Measurements from ENCODE around the gene POU2AF1. TPM values are rescaled to one million over a fixed set of nuclear protein-coding genes. Genes with fewer than 3 reads are reported as not detected.

POU2AF1 gene
- total and polyA plus RNA-seq, 2 of the 13 experiments (the other 11 are each of a cell fraction or from before 2014, with no cell fraction given) = 1.9 to 3.6 TPM

DNA sequence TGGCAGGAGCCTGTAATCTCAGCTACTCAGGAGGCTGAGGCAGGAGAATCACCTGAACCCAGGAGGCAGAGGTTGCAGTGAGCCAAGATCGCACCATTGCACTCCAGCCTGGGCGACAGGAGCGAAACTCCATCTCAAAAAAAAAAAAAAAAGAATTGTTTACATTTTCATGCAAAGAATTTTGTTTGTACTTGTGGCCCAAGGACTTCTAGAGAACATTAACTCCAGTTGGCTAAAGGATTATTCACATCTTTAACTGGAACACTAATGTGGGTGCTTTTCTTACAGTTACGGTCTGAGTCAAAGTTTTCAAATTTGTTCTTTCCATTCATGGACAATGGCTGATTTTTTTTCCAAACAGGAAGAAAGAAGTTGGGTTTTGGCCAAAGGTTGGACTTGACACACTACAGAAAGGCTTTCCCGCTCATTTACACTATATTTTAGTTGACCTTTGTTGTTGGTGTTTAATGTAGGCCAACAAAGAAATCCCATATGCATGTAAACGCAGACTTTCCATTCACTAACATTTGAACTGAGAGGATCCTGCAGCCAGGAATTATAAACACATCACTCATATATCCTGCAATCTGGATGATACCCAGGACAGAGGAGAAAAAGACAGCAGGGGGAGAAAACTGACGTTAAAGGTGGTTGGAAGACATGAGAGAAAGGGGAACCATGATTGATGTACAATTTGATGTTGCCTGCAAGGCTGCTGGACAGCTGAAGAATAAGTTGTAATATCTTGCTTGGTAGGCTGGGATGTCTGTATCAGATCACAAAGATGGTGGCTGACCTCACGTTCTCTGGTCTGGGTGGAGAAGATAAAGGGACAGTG, 13.1 kb downstream of the POU2AF1 start:
- FAIRE-seq (peak; percentile 62), DNase-seq (ENCODE audit: low spot score) (peak; percentile 95), ATAC-seq (peak; percentile 89)
- H3K4me1 ChIP-seq (ENCODE audit: insufficient read depth, low read length) = peaks cover 81% of the 10 kb centered on the region
- H3K4me2 ChIP-seq (ENCODE audit: low read depth, low read length) = peak overlapping the region; percentile 55
- POLR2A ChIA-PET = interaction anchor here (1.3 to 12.2 kb wide), 3 partner anchors 32 to 56 kb away, joined by 3 to 197 read pairs (median 3); no protein-coding TSS in a partner anchor
- H3K9me3 ChIP-seq (ENCODE audit: low read length) = no peaks in the 10 kb centered on the region
- H3K27me3 ChIP-seq (ENCODE audit: control insufficient read depth in 1 of 2, insufficient read depth in 2 of 2, low read length in 2 of 2) = no peaks in the 10 kb centered on the region
- H3K36me3 ChIP-seq (replicated peaks in 1 of 2; ENCODE audit: control insufficient read depth in 1 of 2, insufficient read depth in 2 of 2, low read length in 2 of 2) = no peaks in the 10 kb centered on the region
- CTCF ChIA-PET (ENCODE audit: low intra/inter-chr PET ratio, low total read pairs) = interaction anchor here (1.1 kb wide), 1 partner anchor 57 kb away, joined by 5 read pairs; no protein-coding TSS in a partner anchor
- BruUV-seq (replicated peaks) = TSS peak; percentile 91
- H3K9ac ChIP-seq (ENCODE audit: insufficient read depth, low read depth, low read length) = peak overlapping the region; percentile 73
- no peak overlapping the region for H2AFZ ChIP-seq (ENCODE audit: low read length)
- H3K27ac ChIP-seq (ENCODE audit: extremely low read length, insufficient read depth, low read length) = peak overlapping the region; percentile 98
- H3K4me3 ChIP-seq (replicated peaks in 1 of 3; ENCODE audit: insufficient read depth in 1 of 3, low read depth in 2 of 3, low read length in 3 of 3) = 0 out of 6 replicates have a peak overlapping the region, but pooled peaks of 1 of the 3 experiments have one; percentile 4
- no peaks in the 10 kb centered on the region for H4K20me1 ChIP-seq (ENCODE audit: insufficient read depth, low read length)
- in situ Hi-C loops (cut with HindIII; ENCODE audit: extremely low pct_ligation_motif_present, low pct_unique_long_range_greater_than_20kb) (no loop called here), intact Hi-C loops (cut with micrococcal nuclease; ENCODE audit: unreplicated experiment) (loop anchor here (1.0 kb wide), 2 partner anchors 29 to 31 kb away; no protein-coding TSS in a partner anchor)
- 3% methylated on average over 8 of the region's 8 CpGs for WGBS (ENCODE audit: low lambda C conversion rate)
- H3K79me2 ChIP-seq (ENCODE audit: insufficient read depth, low read length) = no peaks in the 10 kb centered on the region
- TF ChIP-seq ZNF605 (CRISPR knock-in tag; IDR thresholded peaks at IDR 0.05) (0 out of 2 replicates have a peak, but pooled peaks have one; percentile 9), ZNF44 (CRISPR knock-in tag; IDR thresholded peaks at IDR 0.05) (0 out of 2 replicates have a peak, but pooled peaks have one; percentile 33), ZSCAN5A (CRISPR knock-in tag; IDR thresholded peaks at IDR 0.05; ENCODE audit: borderline replicate concordance) (0 out of 2 replicates have a peak, but pooled peaks have one; percentile 55), YEATS4 (CRISPR knock-in tag; IDR thresholded peaks at IDR 0.05; ENCODE audit: borderline replicate concordance) (peak; percentile 45; the same call in 1 of the 2 replicates), ZNF792 (CRISPR knock-in tag; IDR thresholded peaks at IDR 0.05) (peak; percentile 24; the same call in 1 of the 2 replicates), MYNN (CRISPR knock-in tag; IDR thresholded peaks at IDR 0.05; ENCODE audit: low read depth) (0 out of 2 replicates have a peak, but pooled peaks have one; percentile 60), ZC3H4 (CRISPR knock-in tag; IDR thresholded peaks at IDR 0.05; ENCODE audit: borderline replicate concordance) (peak; percentile 59; the same call in 1 of the 2 replicates), ZMAT3 (CRISPR knock-in tag; conservative IDR thresholded peaks at IDR 0.05) (0 out of 2 replicates have a peak, but pooled peaks have one; percentile 42), ZNF747 (CRISPR knock-in tag; IDR thresholded peaks at IDR 0.05; ENCODE audit: borderline replicate concordance) (peak; percentile 1; the same call in 1 of the 2 replicates), AKNA (CRISPR knock-in tag; IDR thresholded peaks at IDR 0.05; ENCODE audit: borderline replicate concordance) (0 out of 2 replicates have a peak, but pooled peaks have one; percentile 13), SRF (IDR thresholded peaks at IDR 0.05; ENCODE audit: low read depth, low read length) (peak; percentile 34; the same call in 1 of the 2 replicates), ZMYM2 (CRISPR knock-in tag; IDR thresholded peaks at IDR 0.05) (peak; percentile 34; the same call in 1 of the 2 replicates), KLF11 (CRISPR knock-in tag; IDR thresholded peaks at IDR 0.05) (no peak), ZSCAN12 (CRISPR knock-in tag; IDR thresholded peaks at IDR 0.05) (no peak)
- TF ChIP-seq, protein P1, sequence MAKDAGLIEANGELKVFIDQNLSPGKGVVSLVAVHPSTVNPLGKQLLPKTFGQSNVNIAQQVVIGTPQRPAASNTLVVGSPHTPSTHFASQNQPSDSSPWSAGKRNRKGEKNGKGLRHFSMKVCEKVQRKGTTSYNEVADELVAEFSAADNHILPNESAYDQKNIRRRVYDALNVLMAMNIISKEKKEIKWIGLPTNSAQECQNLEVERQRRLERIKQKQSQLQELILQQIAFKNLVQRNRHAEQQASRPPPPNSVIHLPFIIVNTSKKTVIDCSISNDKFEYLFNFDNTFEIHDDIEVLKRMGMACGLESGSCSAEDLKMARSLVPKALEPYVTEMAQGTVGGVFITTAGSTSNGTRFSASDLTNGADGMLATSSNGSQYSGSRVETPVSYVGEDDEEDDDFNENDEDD (CRISPR knock-in tag; IDR thresholded peaks at IDR 0.05; ENCODE audit: borderline replicate concordance) = peak; percentile 75; the same call in 1 of the 2 replicates
